ENCODE results near the gene BCL6B.

DNA sequence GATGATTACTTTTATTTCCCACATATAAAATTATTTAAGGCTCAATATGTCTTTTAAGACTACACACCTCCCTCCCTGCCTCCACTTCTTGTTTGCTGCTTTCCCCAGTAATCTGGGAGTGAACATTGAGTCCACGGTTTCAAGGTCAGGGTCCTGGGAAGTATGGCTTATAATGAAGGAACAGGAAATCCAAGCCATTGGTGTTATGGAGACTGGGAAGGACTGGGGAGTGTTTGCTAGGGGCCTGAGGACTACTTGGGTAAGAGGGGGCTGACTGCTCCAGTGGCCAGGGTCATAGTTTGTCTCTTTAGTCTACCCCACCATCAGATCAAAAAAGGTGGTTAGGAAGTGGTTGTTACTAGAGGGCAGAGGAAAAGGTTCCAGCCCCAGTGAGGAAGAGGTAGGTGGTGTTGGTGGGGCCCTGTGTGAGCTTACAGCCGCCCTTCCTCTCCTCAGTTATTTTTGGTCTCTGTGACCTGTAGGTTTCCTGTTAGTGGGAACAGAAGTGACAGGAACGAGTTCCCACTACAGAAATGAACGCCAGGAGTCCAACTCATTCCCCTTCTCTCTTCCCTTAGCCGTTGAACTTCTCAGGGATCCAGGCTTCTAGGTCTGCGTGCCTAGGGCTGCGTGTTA is 12.2 kb downstream of the BCL6B start:
- TF ChIP-seq POLR2A (IDR thresholded peaks at IDR 0.05; ENCODE audit: low read depth, low read length), result no peak
- TF ChIP-seq, protein P1, sequence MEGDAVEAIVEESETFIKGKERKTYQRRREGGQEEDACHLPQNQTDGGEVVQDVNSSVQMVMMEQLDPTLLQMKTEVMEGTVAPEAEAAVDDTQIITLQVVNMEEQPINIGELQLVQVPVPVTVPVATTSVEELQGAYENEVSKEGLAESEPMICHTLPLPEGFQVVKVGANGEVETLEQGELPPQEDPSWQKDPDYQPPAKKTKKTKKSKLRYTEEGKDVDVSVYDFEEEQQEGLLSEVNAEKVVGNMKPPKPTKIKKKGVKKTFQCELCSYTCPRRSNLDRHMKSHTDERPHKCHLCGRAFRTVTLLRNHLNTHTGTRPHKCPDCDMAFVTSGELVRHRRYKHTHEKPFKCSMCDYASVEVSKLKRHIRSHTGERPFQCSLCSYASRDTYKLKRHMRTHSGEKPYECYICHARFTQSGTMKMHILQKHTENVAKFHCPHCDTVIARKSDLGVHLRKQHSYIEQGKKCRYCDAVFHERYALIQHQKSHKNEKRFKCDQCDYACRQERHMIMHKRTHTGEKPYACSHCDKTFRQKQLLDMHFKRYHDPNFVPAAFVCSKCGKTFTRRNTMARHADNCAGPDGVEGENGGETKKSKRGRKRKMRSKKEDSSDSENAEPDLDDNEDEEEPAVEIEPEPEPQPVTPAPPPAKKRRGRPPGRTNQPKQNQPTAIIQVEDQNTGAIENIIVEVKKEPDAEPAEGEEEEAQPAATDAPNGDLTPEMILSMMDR (conservative IDR thresholded peaks at IDR 0.05; ENCODE audit: low read depth, low read length), result no peak
- TF ChIP-seq MAZ (IDR thresholded peaks at IDR 0.05; ENCODE audit: borderline replicate concordance, low read depth, low read length), result no peak
- TF ChIP-seq CEBPB (IDR thresholded peaks at IDR 0.05; ENCODE audit: low read depth, low read length), result no peak
- no peak for TF ChIP-seq FOS (IDR thresholded peaks at IDR 0.05; ENCODE audit: low read depth, low read length)
- TF ChIP-seq, protein P2, sequence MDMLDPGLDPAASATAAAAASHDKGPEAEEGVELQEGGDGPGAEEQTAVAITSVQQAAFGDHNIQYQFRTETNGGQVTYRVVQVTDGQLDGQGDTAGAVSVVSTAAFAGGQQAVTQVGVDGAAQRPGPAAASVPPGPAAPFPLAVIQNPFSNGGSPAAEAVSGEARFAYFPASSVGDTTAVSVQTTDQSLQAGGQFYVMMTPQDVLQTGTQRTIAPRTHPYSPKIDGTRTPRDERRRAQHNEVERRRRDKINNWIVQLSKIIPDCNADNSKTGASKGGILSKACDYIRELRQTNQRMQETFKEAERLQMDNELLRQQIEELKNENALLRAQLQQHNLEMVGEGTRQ (IDR thresholded peaks at IDR 0.05; ENCODE audit: low read depth, low read length), result no peak
- no peak for TF ChIP-seq RAD21 (IDR thresholded peaks at IDR 0.05; ENCODE audit: low read length)
